Brain pericyte (primary cell): ENCODE results near the gene TRIM72.
"Not testable (repeated sequence)": the region's sequence is repeated elsewhere in the genome, so short reads cannot be mapped to it uniquely, and the experiment has no call there.

Experiments used
- DNase-seq: peaks from one replicate; pipeline ENCODE4 v3.0.0-alpha.2; 2012; ENCODE audit warnings: low read depth, low spot score

Gene TRIM72

GRCh38 chr16:31213877-31214707, at the start of gene TRIM72:
Gene TRIM72, plus strand, starts transcription at chr16:31214119. Its CDS starts 620 bp downstream, at chr16:31214739.
- no peak for DNase-seq

- no peak for DNase-seq
Observed at GRCh38 chr16:31167315-31167714, 46.6 kb upstream of the TRIM72 start.

- DNase-seq: no peak
Observed at GRCh38 chr16:31168848-31169247, 45.1 kb upstream of the TRIM72 start.

GRCh38 chr16:31170048-31170447, 43.9 kb upstream of the TRIM72 start:
- DNase-seq: not testable (repeated sequence)

- no peak for DNase-seq
Observed at GRCh38 chr16:31177136-31177535, 36.8 kb upstream of the TRIM72 start.

GRCh38 chr16:31179219-31179746, 34.6 kb upstream of the TRIM72 start:
- DNase-seq: no peak

- DNase-seq: peak; percentile 89
Observed at GRCh38 chr16:31179747-31180459, 34.0 kb upstream of the TRIM72 start, which contains the start of gene FUS. Gene FUS, plus strand, starts transcription at chr16:31180139. Its CDS starts 76 bp downstream, at chr16:31180215.

GRCh38 chr16:31181102-31181830, 32.7 kb upstream of the TRIM72 start:
- DNase-seq: no peak

- DNase-seq: no peak
Observed at GRCh38 chr16:31182391-31182790, 31.5 kb upstream of the TRIM72 start.

- DNase-seq: no peak
Observed at GRCh38 chr16:31183432-31184428, 30.2 kb upstream of the TRIM72 start.

- DNase-seq: no peak
Observed at GRCh38 chr16:31184888-31185287, 29.0 kb upstream of the TRIM72 start.

GRCh38 chr16:31185339-31185738, 28.6 kb upstream of the TRIM72 start:
- no peak for DNase-seq

- DNase-seq: no peak
Observed at GRCh38 chr16:31186176-31186575, 27.7 kb upstream of the TRIM72 start.

- DNase-seq: no peak
Observed at GRCh38 chr16:31186930-31187807, 26.8 kb upstream of the TRIM72 start.

GRCh38 chr16:31187808-31188189, 26.1 kb upstream of the TRIM72 start:
- DNase-seq: no peak

GRCh38 chr16:31188450-31189411, 25.2 kb upstream of the TRIM72 start:
- DNase-seq: no peak

GRCh38 chr16:31189412-31189778, 24.5 kb upstream of the TRIM72 start:
- DNase-seq: no peak

GRCh38 chr16:31190061-31190460, 23.9 kb upstream of the TRIM72 start:
- DNase-seq: no peak
